ENCODE data around the gene POU6F1.
"Not testable (repeated sequence)": the region's sequence is repeated elsewhere in the genome, so short reads cannot be mapped to it uniquely, and the experiment has no call there.

Gene POU6F1, protein sequence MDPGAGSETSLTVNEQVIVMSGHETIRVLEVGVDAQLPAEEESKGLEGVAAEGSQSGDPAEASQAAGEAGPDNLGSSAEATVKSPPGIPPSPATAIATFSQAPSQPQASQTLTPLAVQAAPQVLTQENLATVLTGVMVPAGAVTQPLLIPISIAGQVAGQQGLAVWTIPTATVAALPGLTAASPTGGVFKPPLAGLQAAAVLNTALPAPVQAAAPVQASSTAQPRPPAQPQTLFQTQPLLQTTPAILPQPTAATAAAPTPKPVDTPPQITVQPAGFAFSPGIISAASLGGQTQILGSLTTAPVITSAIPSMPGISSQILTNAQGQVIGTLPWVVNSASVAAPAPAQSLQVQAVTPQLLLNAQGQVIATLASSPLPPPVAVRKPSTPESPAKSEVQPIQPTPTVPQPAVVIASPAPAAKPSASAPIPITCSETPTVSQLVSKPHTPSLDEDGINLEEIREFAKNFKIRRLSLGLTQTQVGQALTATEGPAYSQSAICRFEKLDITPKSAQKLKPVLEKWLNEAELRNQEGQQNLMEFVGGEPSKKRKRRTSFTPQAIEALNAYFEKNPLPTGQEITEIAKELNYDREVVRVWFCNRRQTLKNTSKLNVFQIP

DNA sequence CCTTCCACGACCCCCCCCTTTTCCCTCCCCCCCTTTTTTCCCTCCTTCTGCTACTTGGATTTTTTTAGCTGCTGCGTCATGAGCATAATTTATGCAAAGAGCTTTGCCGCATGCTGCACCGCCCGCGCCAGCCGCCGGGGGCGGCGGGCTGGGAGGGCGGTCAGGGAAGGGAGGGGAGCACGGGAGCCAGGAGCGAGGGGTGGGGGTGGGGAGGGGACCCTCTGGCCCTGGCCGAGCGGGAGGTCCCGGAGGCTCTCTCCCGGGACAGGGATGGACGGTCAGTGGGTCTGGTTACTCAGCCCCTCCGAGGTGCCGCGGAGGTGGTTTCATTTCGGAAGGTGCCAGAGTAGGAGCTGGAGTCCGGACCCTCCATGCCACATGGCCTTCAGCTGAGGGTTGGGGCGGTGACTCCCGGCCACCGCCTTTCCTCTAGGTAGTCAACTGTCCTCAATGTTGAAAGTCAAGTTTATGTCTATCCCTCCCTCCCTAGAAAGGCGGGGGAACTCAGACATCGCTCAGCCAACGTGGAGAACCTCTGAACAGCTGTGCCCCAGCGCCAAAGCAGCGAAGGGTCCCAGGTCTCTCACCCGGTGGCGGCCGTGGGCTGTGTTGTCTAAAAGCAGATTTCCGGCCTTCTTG, at the start of gene POU6F1:
POU6F1 (minus strand) TSS at position 95 of the 639 bp plus-strand sequence. CDS start 11,226 bp downstream, outside the sequence.
- FAIRE-seq, result no peak

DNA sequence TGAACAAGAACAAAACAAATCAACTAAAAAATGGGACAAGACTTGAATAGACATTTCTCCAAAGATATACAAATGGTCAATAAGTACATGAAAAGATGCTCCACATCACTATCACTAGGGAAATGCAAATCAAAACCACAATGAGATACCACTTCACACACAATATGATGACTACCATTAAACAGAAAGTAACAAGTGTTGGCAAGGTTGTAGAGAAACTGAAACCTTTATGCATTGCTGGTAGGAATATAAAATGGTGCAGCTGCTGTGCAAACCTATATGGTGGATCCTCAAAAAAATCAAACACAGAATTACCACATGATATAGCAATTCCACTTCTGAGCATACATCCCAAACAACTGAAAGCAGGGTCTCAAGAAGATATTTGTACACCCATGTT, 47.2 kb upstream of the POU6F1 start:
- no peak for FAIRE-seq

DNA sequence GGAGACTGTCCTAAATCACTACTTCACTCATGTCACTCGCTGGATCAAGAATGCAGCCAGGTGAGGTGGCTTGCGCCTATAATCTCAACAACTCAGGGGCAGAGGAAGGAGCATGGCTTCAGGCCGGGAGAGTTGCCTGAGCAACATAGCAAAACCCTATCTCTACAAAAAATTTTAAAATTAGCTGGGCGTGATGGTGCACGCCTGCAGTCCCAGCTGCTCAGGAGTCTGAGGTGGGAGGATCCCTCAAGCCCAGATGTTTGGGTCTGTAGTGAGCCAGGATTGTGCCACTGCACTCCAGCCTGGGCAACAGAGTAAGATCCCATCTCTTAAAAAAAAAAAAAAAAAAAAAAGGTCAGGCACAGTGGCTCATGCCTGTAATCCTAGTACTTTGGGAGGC, 46.4 kb upstream of the POU6F1 start:
- FAIRE-seq, result no peak

DNA sequence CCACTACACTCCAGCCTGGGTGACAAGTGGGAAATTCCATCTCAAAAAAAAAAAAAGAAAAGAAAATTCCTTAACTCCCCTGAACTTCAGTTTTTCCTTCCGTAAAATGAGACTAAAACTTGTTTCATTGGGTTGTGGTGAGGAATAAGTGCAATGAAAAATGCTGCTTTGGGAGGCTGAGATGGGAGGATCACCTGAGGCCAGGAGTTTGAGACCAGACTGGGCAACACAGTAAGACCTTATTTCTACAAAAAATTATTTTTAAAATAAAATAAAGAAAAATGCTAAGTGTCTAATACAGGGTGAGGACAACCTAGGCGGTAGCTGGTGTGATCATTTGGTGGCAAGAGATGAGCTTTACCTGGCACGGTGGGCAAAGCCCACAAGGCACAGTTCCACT, 45.5 kb upstream of the POU6F1 start:
- no peak for FAIRE-seq

DNA sequence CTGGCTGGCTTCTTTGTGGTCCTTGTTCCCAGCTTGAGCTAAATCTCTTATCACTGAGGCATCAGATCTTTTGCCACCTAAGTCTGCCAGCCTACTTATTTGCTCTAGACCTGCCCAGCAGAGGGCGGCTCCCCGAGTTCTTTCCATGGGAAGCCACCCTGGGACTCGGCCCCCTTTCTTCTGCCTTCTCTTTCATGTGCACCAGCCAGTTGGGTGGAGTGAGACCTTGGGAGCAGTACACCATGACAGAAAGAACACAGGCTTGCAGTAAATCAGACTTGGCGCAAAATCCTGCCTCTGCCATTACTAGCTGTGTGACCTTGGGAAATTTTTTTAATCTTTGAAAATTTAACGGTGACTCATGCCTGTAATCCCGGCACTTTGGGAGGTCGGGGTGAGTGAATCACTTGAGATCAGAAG, 44.9 kb upstream of the POU6F1 start:
- no peak for FAIRE-seq

DNA sequence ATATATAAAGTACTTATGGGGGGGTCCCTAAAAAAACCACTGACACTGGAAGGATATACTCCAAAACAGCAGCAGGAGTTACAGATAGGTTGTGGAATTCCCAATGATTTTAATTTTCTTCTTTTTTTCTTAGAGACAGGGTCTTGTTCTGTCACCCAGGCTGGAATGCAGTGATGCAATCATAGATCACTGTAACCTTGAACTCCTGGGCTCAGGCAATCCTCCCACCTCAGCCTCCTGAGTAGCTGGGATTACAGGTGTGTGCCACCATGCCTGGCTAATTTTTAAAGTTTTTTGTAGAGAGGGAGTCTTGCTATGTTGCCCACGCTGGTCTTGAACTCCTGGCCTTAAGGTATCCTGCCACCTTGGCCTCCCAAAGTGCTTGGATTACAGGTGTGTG, 41.7 kb upstream of the POU6F1 start:
- not testable (repeated sequence) for FAIRE-seq

DNA sequence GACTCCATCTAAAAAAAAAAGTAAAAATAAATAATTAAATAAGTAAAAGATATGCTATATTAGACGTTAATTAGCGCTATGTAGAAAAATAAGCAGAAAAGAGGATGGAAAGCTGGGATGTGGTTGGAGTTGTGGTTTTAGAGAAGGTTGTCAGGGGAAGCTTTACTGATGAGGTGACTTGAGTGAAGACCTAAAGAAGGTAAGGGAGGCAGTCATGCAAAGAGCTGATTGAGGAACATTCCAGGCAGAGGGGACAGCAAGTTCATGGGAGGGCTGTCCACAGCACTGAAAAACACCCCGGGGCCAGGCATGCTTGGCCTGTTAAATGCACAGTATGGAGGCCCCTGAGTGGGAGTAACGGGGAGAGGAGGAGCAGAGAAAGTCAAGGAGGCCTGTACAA, 36.7 kb upstream of the POU6F1 start:
- no peak for FAIRE-seq

DNA sequence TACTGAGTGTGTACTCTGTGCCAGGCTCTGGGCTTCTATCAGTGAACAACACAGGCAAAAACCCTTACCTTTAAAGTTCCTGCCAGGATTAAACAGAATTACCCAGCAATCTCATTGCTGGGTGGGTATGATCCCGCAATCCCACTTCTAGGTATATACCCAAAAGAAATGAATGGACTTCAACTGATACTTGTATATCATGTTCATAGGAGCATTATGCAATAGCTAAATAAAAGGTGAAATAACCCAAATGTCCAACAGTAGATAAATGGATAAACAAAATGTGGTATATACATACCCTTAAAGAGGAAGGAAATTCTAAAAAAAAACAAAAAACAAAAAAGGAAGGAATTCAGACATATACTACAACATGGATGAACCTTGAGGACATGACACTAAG, 35.4 kb upstream of the POU6F1 start:
- no peak for FAIRE-seq

DNA sequence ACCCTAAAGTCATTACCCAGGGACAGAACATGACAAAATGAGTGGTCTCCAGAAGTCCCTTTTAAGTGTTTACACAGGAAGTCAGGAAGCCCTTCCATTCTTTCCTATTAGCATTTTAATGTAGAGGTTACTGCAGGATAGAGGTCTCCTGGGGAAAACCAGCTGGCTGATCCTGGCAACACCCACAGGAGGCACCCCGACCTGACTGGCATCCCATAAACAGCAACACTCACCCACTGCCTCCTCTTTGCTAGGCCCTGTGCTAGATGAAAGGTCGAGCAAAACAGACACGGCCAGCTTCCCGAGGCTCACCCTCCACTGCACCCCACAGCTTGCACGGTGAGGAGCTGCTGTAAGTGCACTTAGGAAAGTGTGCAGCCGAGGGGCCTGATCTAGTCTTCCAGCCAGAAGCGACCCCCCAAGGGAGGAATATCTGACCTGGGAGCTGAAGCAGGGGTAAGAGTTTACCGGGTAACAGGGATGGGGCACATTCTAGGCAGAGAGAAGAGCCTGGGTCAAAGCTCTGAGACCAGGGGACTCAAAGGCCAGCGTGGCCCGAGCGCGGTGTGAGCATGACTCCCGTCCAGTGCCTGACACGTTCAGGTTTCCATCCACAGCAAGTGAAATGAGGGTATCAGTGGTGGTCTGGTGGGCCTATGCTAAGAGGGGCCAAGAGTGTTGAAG, 29.8 kb upstream of the POU6F1 start:
- no peak for FAIRE-seq

DNA sequence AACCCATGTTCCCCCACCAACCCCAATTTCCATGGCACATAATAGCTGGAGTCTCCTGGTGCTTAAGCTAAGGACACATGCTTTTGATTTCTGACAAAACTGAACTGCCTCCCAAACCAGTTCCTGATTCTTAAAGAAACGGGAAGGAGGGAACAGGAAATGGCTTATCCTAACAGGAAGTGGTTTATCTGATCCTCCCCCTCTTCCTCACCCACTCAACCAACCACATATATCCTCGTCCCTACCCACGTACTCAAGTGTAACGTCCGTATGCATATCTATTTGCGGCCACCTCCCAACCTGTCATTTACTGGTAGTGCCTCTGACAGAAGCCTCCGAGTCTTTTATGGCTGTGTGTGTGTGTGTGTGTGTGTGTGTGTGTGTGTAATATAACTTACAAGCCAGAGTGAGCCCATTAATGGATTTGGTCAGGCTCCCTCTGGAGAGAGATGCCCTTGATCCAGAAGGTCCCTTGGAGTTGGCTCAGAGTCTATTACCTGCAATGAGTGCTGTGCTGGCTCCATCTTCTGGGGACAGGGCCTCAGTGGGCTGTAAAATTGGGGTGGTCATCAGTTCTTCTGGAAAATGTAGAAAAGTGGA, 28.5 kb upstream of the POU6F1 start:
- FAIRE-seq, result no peak

DNA sequence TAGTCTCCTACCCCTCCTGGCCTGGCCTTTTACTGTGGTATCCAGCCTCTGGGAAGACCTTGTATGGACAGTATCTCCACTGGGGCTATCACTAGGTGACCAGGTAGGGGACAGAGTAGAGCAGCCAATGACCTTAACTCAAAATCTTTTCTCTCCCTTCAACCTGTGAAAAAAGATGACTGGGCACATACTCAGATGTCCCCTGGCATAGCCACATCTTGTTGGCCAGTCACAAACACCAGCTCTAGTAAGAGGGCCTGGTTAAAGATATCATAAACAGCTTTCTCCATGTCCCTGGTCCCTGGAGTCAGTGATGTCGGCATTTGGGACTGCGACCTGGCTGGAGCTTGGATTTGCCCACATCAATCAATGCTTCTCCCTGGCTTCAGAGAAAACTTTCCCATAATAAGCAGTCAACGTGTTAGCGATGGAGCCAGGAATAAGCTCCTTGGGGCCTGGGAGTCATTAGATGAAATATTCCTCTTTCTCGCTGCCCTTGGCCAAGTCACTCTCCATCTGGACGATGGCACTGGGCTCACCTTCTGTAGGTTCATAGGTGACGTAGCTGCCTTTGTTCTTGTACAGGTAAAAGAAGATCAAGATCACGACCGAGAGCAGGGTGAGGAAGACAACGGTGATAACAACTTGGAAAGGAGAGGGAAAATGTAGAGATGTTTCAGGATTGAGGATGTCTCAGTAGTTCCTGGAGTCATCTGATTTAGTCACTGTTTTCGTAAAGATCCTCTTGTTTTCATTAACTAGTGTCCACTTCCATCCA, 27.8 kb upstream of the POU6F1 start:
- FAIRE-seq, result no peak

DNA sequence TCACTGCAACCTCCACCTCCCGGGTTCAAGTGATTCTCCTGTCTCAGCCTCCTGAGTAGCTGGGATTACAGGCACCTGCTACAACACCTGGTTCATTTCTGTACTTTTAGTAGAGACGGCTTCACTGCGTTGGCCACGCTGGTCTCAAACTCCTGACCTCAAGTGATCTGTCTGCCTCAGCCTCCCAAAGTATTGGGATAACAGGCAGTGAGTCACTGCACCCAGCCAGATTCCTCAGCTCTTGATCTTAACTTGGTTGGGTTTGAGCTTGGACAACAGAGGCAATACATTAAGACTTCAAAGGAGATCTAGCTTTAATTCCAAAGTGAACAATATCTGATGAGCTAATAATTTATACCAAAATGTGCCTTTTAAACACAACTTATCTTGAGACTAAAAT, 26.4 kb upstream of the POU6F1 start:
- no peak for FAIRE-seq

DNA sequence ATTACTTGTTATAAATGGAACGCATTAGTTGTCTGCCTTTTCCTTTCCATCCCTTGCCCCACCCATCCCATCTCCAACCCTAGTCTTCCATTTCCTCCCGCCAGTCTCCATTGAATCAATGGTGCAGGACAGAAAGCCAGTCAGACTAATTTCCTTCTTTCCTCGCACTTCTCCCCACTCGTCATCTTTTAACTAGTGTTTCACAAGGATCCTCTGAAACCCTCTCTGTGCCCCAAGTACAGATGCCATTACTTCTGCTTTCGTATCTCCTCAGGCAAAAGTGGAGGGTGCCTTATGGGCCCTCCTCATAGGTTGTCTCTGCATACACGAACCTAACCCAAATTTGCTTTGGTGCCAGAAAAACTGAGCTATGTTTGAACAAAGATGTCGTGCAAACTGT, 25.0 kb upstream of the POU6F1 start:
- no peak for FAIRE-seq

DNA sequence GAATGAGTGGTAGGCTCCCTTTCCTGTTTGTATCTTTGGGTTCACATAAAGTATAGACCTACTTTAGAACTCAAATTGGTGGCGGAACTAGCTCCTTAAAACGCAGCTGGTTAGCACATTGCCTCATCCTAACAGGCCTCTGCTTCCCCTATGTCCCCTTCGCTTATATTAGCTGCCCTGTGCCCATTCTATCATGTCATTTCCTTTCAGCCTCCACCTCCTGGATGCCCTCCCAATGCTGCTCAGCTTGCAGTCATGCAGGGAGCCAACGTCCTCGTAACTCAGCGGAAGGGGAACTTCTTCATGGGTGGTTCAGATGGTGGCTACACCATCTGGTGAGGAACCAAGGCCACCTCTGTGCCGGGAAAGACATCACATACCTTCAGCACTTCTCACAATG, 24.3 kb upstream of the POU6F1 start:
- no peak for FAIRE-seq

DNA sequence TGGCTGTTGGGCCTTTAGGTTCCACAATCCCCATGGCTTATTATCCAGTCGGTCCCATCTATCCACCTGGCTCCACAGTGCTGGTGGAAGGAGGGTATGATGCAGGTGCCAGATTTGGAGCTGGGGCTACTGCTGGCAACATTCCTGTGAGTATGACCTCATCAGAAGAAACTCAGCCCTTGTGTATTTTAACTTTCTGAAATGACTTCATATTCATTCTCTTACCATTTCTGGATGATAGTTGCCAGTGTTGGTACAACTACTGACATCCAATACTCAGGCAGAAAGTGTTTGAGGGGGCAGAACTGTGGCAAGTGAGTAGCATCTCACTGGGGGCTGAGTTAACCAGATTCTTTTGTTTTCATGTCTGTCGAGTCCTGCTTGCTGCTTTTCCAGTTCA, 23.1 kb upstream of the POU6F1 start:
- no peak for FAIRE-seq

DNA sequence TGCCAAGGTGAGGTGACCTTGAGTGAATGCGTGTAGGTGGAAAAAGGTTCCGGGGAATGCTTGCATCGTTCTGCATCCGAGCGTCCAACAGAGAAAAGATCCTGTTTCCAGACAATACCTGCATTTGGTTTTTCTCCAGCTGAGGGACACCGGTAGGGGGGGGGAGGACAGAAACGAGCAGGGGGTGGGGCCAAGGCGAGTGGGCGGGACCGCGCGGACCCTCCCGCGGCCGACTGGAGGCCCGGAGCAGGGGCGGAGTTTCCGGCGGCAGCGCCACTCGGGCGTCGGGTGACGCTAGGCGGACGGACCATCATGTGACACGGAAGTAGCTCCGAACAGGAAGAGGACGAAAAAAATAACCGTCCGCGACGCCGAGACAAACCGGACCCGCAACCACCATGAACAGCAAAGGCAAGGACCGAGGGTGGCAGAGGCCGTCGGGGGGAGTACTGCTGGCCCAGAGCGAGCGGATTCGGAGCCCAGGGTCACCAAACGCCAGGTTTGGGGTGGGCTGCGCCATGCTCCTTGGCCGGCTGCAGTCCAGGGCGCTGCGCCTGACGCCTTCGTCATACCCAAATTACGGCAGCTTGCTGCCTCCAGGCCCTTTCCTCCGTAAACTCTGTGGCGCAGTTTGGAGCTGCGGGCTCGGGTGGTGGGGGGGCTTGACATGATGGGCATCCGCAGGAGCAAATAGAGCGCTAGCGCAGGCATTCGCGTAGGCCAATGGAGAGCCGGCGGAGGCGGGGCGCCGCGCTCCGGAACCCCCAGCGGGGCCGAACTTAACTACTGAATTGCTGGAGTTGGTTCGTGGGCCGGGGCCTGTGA, 20.9 kb upstream of the POU6F1 start, which contains the start of gene DAZAP2:
DAZAP2 (plus strand) TSS at position 317 of the 825 bp plus-strand sequence; CDS start at position 399, 82 bp downstream.
- FAIRE-seq, result no peak

DNA sequence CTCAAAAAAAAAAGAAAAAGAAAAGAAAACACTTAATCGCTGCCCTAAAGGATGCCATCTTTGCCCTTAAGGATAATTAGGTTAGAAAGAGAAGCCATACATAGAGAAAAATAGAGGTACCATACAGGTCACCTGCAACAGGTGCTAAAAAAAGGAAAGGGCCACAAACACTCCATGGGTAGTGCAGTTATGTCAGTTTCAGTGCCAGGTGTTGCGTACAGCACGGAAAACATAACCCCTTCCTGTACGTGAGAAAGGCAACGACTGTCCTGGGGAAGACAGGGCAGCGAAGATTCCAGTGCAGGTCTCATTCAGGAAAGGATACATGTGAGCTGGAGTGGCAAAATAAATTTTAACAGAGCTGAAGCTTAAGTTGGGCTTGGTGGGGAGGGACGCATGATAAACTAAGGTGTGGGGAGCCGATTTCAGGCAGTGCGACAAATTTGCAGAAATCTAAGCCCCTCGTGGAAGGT, 20.2 kb upstream of the POU6F1 start:
- no peak for FAIRE-seq

DNA sequence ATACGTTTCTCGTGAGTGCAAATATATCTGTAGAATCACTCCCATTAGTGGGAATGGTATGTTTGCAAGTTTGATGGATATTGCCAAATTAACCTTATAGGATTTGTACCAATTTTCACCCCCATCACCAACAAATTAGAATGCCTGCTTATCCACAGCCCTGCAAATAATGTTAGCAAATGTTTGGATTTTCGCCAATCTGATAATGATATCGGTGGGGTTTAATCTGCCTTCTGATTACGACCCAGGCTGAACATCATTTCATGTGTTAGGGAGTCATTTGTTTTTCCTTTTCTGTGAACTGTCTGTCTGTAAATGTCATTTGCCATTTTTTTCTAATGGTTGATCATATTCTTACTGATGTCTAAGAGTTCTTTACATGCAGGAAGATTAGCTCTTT, 16.7 kb upstream of the POU6F1 start:
- FAIRE-seq, result no peak

DNA sequence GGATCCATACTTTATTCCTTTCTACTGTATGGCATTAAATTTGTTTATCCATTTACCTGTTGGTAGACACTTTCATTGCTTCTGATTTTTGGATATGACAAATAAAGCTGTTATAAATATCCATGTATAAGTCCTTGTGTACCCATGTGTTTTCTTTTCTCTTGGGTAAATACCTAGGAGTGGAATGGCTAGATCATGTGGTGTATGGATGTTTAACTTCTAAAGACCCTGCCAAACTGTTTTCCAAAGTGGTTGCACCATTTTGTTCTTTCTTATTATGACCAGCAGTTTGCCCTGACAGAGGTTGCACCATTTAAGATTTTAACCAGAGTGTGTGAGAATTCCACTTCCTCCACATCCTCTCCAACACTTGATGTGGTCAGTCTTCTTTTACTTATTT, 14.8 kb upstream of the POU6F1 start:
- no peak for FAIRE-seq

DNA sequence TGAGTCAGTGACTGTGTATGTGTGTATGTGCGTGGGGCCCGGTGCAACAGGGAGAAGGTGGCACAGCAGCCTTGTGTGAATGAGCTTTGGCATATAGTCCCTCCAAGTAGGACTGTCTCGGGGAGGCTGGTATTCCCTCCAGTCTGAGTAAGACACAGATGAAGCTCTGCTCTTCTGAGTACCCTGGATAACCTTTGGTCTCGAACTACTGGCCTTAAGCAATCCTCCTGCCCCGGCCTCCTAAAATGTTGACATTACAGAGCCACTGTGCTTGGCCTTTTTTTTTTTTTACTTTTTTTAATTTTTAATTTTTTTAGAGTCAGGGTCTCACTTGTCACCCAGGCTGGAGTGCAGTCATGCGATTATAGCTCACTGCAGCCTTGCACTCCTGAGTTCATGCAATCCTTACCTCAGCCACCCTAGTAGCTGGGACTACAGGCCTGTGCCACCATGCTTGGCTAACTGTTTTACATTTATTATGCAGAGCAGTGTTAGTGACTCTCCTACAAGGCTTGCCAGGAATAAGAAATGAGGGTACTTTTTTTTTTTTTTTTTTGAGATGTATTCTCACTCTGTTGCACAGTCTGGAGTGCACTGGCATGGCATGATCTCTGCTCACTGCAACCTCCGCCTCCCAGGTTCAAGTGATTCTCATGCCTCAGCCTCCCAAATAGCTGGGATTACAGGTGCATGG, 11.4 kb upstream of the POU6F1 start:
- FAIRE-seq, result no peak
